Measurements from ENCODE around the gene ZCWPW2.

The ZCWPW2 gene

DNA sequence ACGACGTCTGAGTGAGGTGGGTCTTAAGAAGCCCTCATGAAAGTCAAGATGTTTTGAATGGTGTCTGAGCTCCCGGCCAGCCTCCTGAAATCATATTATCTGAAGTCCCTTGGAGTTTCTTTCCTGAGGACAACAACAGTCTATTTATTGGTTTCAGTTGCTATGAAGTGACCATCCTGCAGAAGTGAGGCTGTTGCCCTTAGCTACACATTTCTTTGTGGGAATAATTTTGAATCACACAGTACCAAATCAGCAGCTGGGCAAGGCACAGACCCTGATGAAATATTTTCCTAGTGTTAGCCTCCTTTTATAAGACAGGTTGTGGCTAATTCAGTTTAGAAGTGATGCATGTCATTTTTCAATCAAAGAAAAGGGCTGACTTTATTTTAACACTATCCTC lies 220.8 kb downstream of the ZCWPW2 start:
- in situ Hi-C loops (cut with MboI; ENCODE audit: low sequenced_read_pairs) = no loop called here

DNA sequence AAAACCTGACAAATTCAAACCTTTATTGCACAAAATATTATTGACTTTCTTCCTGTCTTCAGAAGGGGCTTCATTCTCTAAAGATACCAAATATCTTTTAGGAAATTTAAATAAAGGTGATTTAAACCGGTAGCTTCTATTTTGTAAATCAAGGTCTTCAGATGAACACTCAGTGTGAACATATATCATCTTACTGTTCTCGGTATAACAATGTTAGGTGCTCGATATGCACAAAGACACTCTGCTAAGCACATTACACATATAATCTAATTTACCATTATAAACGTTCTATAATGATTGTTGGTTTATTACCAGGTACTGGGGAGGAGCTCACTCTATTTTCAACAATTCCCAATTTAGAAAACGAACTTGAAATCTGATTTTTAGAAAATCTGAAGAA lies 225.5 kb downstream of the ZCWPW2 start:
- in situ Hi-C loops (cut with MboI; ENCODE audit: low sequenced_read_pairs) = no loop called here

GRCh38 chr3:28575100-28575745 lies 226.7 kb downstream of the ZCWPW2 start:
- in situ Hi-C loops (cut with MboI; ENCODE audit: low sequenced_read_pairs) = no loop called here
